ENCODE results near the gene TEX261.

TEX261 gene

GRCh38 chr2:70937866-70938585 is 56.6 kb downstream of the TEX261 start:
- DNase-seq (ENCODE audit: low read depth in 3 of 3, low spot score in 1 of 3), result no peak

- no peak for DNase-seq (ENCODE audit: low read depth in 3 of 3, low spot score in 1 of 3)
Measured at GRCh38 chr2:70936979-70937811, 57.5 kb downstream of the TEX261 start.

- DNase-seq (ENCODE audit: low read depth in 3 of 3, low spot score in 1 of 3), result no peak
Measured at GRCh38 chr2:70936165-70936978, 58.3 kb downstream of the TEX261 start.
